AG09319 (cell line): ENCODE measurements around the gene NPSR1.
"Not testable (repeated sequence)": the region's sequence is repeated elsewhere in the genome, so short reads cannot be mapped to it uniquely, and the experiment has no call there.

Experiments
- DNase-seq: peaks from one replicate; pipeline ENCODE4 v3.0.0-alpha.2; 2010; ENCODE audit warnings: low read depth; ENCODE audit errors: extremely low read depth
- TF ChIP-seq, protein P1 (sequence below): IDR thresholded peaks from 2 replicates; pipeline ENCODE4 v1.5.1; 2011; ENCODE audit warnings: low read depth, mild to moderate bottlenecking, inconsistent platforms, low read length, moderate library complexity

NPSR1 gene

DNA sequence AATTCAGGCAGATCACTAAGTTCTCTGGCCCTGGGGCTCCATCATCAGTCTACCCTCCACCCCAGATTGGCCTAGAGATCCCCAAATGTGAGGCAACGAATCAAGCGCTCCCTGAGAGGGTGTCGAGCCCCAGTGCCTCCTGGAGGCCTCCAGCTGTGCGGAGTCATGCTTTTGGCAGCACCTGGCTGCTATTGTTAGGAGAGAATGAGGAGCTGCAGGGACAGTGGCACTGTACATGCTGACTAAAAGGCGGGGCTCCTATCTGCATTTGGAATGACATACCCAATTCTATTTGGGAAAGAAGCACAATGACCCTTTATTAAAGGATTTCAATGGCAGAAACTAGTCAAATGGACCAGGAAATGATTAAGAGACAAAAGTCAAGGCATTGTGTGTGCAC, 217.5 kb downstream of the NPSR1 start:
- TF ChIP-seq, protein P1, sequence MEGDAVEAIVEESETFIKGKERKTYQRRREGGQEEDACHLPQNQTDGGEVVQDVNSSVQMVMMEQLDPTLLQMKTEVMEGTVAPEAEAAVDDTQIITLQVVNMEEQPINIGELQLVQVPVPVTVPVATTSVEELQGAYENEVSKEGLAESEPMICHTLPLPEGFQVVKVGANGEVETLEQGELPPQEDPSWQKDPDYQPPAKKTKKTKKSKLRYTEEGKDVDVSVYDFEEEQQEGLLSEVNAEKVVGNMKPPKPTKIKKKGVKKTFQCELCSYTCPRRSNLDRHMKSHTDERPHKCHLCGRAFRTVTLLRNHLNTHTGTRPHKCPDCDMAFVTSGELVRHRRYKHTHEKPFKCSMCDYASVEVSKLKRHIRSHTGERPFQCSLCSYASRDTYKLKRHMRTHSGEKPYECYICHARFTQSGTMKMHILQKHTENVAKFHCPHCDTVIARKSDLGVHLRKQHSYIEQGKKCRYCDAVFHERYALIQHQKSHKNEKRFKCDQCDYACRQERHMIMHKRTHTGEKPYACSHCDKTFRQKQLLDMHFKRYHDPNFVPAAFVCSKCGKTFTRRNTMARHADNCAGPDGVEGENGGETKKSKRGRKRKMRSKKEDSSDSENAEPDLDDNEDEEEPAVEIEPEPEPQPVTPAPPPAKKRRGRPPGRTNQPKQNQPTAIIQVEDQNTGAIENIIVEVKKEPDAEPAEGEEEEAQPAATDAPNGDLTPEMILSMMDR: no peak
- no peak for DNase-seq

DNA sequence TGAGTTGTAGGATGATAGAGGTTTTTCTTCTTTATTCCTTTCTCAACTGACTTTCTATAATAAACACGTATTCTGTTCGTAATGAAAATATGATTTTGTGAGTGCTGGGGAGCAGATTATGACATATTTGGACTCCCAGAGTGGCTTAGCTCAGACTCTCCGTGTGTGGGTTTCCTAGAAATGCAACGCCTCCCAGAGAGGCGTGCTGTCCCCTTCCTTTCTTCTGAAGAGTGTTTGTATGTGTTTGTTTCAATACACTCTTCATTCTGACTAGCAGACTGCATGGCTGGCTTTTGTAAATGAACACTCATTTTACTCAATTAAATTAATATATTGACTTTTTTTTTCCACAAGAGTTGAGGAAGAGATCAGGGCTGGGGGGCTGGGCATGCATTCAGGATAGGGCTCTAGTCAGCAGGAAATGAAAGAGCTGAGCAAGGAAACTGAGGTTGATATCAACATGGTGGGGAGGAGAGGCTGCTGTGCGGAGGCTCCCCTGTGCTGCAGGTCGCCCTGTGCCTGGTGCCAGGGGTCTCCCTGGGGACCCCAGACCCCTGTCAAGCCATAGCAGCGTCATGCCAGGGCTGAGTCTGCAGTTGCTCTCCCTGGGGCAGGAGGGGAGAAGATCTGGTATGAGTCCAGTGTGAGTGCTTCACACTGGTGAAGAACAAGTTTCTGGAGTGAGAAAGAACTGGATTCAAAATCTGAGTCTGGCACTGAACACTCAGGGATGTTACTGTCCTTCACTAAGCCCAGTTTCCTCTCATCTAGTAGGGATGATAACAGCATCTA, 221.1 kb downstream of the NPSR1 start:
- DNase-seq: not testable (repeated sequence)

DNA sequence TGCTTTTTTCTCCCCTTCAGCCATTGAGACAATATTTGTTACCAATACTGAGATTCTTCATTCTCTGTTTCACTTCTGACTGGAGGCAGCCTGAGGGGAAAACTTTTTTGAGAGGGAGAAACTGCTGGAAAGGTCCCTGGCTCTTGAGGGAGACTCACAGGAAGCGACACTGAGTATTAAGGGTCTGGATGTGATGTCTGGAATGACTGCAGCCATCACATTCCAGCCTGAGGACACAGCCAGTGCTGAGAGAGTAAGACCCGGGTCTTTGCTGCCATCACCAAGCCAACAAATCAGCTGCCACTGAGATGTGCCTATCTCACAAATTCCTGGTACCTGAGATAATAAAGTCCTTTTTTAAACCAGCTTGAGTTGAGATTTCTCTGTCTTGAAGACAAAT, 221.9 kb downstream of the NPSR1 start:
- TF ChIP-seq, protein P1: no peak
- DNase-seq: no peak

DNA sequence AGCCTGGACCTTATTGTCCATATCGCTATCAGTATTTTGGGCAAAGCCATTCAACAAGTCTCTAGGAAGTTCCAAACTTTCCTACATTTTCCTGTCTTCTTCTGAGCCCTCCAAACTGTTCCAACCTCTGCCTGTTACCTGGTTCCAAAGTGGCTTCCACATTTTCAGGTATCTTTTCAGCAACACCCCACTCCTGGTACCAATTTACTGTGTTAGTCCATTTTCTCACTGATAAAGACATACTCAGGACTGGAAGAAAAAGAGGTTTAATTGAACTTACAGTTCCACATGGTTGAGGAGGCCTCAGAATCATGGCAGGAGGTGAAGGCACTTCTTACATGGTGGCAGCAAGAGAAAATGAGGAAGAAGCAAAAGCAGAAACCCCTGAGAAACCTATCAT, 225.8 kb downstream of the NPSR1 start:
- not testable (repeated sequence) for DNase-seq

DNA sequence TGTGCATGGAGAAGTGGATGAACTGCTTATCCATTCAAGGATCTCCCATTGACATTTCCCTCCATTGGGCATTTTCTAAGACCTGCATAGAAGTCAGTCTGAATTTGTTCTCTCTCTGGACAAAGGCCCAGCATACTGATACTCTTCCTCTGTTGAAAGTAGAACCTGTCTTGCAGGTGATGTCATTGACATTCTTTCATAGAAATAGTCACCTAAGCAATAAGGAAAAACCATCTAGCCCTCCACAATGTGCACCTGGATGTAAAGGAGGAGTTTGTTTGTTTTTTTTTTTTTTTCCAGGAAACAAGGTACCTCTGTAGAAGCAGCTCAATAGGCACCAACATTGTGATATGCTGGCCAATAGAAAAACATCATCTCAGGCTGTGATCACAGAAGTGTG, 228.8 kb downstream of the NPSR1 start:
- TF ChIP-seq, protein P1: no peak
- DNase-seq: no peak

DNA sequence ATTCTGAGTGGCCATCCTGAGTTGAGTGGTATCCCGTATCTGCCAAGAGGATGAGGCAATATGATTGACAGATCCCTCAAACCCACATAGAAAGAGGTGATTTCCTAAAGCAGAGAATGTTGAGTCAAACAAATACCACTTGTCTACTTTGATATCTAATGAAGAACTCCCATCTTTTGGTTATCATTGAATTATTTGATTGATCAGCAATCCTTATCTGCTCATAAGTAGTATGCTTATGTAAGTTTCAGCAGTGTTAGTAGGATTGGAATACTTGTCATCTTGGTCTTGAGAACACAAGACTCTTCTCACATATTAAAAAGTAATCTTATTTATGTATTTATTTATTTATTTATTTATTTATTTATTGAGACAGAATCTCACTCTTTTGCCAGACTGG, 231.9 kb downstream of the NPSR1 start:
- TF ChIP-seq, protein P1: no peak
- DNase-seq: no peak

DNA sequence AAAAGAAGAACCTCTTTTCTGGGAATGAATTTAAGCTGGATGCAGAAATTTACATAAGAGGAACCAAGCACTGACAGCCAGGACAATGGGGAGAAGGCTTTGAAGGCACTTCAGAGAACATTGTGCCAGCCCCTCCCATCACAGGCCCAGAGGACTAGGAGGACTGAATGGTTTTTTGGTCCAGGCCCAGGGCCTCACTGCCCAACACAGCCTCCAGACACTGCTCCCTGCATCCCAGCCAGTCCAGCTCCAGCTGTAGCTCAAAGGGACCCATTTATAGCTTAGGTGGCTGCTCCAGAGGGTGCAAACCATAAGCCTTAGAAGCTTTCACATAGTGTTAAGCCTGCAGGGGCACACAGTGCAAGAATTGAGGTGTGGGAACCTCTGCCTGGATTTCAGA, 237.2 kb downstream of the NPSR1 start:
- TF ChIP-seq, protein P1: no peak
- DNase-seq: no peak
